SIG-M5 (cell line): ENCODE measurements around the gene TOMT.
A peak's percentile ranks its signal among the peaks of the same experiment; 100 is the strongest.

Experiments used
- DNase-seq: peaks from one replicate; lab custom pipeline; 2025; lab: John Stamatoyannopoulos, UW

The TOMT gene

DNA sequence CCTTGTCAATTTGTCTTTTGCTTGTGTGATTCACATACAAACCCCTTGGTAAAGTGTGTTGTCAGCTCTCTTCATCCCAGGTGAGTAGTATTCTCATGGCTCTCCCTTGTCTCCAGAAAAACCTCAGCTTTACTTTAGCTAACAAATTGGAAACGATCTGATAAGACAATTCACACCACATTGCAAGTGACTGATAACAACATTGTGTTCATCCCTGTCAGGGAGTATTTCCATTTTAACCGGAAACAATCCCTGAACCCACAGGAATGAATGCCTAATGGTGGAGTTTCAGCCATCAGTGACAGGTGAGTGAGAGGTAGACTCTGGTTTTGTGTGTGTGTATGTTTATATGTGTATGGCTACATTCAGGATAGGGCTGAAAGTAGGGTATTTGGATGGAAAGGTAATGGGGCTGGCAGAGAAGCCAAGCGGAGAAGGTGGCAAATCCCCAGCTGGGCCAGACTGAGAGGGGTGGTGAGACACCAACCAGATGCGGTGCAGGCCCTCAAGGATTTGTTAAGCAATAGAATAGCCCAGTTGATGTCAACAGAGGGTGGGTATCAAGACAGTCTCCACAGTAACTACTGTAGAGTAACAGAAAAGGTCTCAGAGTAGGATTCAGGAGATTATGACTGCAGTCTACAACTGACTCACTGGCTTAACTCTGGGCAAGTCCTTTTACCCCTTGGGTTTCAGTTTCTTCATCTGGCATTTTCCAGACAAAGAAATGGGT lies 17.5 kb upstream of the TOMT start:
- no peak for DNase-seq

DNA sequence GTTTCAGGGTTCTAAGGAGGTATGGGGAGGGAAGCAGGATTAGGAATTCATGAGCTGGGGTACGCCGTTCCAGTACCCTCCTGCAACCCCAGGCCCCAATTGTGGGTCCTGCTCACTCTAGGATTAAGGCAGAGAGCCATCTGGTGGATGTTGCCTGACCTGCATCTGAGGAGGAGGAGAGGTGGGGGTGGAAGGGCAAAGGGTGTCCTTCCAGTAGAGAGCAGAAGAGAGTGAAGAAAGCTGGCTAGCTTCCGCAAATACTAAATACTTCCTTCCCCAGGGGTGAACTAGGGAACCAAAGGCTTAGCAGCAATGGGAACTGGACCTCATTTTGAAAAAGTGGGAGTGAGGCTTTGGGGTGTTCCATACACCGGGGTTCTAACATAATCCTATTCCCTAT lies 14.4 kb upstream of the TOMT start:
- DNase-seq: peak; percentile 42

DNA sequence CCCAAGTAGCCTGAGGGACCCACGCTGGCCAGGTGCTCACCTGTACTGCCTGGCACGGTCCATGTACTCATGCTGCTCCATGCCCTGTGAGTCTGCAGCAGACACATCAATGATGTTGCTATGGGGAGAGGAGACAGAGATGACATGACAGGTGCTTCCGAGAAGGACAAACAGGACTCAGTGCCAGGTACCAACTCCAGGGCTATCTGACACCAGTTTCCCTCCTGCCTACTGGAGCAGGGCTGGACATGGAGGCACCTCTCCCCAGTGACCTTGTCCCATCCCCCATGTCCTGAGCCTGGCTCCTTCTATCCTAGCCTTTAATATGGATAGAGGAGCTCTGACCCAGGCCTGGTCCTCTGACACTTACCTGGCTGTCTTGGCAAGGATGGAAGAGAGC lies 7.0 kb upstream of the TOMT start:
- DNase-seq: no peak

DNA sequence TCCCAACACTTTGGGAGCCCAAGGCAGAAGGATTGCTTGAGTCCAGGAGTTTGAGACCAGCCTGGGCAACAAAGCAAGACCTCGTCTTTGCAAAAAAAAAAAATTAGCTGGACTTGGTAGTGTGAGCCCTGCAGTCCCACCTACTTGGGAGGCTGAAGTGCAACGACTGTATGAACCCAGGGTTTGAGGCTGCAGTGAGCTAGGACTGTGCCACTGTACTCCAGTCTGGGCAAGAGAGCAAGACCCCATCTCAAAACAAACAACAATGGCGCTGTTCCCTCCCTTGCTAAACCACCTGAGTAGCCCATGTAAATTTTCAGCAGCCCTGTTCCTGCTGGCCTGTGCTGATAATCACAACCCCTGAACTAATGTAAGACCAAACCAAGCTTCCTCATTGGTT lies 5.7 kb upstream of the TOMT start:
- no peak for DNase-seq

DNA sequence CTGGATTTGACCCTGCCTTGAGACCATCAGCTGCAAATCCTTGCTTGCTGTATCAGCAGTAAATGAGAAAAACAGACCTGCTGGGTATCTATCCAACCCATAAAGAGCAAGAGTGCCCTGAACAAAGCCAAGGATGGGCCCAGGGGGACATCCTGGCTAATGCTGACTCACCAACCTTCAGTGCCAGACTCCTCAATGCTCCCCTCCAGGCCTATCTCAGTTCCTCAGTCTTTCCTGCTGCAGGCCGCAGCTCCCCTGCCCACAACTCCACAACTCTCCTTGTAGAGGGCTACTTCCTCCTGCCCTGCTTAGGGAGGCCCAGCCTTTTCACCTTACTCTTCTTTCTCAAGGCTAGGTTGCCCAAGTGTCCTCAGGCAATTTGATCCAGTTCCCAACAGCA lies 5.3 kb upstream of the TOMT start:
- DNase-seq: peak; percentile 41

DNA sequence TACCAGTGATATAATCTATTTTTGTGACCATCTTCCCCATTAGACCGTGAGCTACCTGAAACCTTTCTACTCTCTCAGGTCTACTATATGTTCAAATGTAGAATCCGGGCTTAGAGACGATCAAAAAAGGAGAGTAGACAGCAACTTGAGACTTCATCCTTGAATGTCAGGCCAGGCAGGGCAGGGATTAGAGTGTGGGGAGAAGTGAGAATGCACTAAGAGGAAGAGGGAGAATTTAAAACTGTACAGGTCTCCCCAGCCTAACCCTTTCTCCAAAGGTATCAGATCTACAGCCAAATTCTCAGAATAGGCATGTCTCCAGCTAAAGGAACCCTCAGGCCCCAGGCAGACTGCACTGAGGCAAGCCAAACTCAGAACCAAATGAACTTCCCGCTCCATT lies 3.6 kb upstream of the TOMT start:
- no peak for DNase-seq

DNA sequence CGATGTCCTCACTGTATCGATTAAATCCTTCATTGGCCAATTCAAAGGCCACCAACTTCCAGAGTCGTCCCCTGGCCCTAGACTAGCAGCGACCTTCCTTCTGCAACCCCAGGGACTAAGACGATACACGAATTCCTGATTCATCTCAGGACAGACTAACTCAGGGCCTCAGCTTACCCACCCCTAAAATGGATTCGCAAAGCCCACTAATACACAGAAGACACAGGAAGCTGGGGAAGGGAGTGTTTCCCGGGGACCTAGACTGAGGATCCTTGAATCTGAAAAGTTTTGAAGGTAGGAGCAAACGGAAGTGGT lies 3.1 kb upstream of the TOMT start:
- DNase-seq: no peak

DNA sequence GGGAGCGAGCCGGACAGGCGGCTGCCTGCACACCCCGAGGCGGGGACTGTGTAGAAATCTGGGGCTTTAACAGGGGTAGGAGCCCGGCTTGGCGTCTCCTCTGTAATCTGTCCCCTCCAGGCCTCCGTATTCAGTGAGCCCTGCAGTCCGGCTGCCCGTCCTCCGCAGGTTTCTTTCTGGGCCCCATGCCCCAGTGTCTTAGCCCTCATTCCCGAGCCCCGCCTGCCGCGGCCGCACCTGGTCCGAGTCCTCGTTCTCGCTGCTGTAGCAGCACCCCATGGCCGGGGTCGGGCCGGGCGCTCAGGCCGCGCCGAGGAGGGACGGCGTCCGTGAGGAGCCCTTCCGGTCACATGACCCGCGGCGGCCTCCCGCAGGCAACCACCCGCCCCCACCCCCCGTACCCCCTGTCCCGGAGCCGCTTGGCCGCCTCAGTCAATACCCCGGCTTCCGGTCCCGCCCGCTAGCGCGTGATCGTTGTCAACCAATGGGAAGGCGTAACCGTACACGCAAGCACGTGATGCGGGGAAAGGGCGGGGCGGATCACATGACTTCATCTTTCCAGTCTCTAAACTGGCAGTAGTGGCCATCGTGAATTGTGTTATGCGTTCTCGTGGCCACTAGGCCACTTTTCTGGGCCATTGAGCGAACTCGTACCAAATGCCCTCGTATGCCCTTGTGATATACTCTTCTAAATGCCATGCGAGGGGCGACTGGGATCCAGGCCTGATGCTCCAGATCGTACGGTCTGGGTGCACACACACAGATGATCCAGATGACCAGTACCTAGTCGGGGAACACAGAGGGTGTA lies 2.6 kb upstream of the TOMT start, which contains the start of gene LAMTOR1:
Gene LAMTOR1, minus strand, starts transcription at position 352 of the 808 bp plus-strand sequence. Its CDS starts 73 bp downstream, at position 279.
- DNase-seq: peak; percentile 72

DNA sequence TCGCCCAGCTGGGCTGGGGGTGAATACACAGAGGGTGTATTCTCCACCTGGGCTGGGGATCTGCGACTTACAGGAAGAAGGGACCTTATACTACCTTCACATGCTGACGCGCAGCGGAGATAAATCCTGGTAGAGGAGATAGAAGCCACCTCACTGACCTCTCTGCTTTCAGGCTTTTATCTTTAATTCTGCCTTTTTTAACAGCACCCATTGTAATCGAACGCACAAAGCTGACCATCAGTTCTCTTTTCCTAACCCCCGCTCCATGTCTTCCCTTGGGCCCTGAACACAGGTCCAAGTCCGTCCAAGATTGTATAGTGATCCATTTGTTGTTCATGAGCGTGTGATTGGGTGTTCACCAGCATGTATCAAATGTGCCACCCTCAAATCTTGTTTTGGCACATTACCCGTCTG lies 2.0 kb upstream of the TOMT start:
- no peak for DNase-seq

DNA sequence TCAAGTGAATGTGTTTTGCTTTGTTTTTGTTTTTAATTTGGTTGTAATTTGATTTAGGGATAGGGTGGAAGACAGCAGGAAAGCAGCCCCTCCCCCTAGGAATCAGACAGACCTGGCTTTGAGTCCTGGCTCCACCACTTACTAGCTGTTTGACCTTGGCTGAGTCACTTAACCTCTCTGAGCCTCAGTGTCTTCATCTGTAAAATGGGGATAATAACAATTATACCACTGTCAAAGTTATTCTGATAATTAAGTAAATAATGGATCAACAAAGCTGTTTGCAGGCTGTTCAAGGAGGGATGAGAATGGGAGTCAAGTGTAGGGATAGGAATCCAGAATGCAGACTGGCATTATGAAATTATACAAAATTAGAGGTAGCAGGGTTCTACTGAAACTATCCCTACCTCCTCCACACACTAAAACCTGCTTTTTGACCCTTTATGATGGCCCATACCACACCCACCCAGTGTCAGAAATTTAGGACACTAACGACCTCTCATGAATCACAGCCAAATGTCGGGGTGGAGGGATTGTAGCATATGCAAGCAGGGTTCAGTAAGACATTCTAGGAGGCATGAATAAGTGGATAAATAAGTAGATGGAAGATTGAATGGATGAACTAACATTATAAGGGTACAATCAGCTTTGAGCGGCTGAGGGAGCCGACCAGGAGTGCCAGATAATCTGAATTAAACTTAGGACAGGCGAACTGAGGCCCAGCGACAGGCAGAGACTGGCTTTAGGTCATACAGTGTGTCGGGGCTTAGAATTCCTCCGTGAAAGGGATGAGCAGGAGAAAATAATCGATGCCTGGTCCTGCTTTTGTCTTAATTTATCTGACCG lies 5.8 kb downstream of the TOMT start:
- no peak for DNase-seq

DNA sequence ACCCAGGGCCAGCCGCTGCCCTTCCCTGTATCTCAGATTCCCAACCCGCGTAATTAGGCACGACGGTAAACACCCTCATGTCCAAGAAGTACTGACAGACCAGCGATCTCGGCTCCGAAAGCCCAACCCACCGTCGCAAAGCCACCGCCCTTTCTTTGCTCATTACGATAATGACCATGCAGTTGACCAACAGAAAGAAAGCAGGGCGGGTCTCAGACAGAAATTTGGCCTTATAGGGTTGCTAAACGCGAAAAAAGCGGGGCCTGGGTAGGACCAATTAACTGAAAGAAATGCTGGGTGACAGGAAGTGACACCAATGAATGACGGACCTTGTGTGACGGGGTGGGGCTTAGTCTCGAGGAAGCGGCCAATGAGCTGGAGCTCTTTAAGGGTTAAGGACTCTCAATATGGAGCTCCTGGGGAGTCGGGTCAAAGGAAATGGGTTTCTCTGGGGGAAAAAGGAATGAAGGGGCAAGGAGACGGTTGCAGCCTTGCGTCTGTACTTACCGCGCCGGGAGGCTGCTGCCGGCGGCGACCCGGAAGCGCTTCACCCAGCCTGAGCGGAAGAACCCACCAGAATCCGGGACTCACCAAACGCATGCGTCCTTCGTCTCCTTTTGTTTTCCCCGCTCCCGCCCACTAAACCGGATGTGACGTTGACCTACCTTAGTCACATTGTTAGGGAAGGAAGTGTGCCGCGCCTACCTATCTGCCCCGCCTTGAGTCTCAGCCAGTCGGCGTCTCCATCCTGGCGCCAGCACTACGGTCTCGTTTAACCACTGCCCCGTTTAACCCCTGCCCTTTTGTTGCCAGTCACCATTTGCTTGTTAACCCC lies 6.6 kb downstream of the TOMT start, which contains the start of gene ANAPC15:
Gene ANAPC15, minus strand, starts transcription at position 553 of the 835 bp plus-strand sequence. CDS start 1,419 bp downstream, outside the sequence.
- peak; percentile 95 for DNase-seq

DNA sequence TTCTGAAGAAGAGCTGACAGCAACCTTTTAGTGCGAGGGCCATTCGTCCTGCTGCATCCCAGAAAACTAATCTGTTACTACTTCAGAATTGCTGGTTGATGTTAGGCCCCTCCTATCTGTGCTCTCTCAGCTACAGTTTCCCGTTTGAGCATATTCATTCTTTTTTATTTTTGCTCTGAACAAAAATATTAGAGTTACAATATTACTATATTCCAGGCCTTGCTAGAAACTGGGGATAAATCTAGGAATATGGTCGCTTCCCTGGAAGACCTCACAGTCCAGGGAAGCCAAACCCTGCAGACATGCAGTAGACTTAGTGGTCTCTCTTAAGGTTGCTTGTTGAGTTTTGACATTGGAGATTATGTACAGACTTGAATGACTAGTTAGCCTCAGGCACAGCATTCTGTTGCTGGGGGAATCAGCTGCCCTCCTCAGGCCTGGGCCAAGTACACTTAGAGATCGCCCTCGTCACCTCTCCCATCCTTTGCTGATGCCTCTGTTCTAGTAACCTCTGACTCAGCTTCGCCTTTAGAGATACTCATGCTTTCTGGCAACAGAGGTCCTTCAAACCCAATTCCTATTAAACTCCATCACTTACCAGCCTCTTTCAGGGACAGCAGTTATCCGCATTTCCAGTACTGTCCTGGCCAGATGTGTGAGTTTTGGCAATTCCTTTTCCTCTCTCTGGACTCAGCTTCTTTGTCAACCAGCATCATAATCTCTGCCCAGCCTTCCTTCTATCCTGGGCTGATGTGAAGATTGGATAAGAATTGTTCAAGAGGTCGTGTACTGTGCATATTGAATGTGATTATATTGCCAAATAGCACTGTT lies 7.5 kb downstream of the TOMT start:
- no peak for DNase-seq

DNA sequence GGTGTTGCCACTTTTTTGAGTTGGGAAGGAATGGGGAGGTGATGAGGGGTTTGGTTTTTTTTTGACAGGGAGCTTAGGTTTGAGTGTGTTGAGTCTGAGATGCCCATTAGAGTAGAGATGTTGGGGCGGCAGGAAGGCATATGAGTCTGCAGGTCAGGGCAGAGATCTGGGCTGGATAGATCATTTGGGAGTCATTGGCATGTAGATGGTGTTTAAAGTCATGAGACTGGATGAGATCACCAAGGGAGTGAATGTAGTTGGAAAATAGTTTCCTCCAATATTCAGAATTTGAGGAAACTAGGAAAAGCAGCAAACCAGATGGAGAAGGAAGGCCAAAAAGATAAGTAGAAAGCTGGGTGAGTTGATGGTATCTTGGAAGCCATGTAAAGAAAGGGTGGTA lies 8.8 kb downstream of the TOMT start:
- DNase-seq: no peak

DNA sequence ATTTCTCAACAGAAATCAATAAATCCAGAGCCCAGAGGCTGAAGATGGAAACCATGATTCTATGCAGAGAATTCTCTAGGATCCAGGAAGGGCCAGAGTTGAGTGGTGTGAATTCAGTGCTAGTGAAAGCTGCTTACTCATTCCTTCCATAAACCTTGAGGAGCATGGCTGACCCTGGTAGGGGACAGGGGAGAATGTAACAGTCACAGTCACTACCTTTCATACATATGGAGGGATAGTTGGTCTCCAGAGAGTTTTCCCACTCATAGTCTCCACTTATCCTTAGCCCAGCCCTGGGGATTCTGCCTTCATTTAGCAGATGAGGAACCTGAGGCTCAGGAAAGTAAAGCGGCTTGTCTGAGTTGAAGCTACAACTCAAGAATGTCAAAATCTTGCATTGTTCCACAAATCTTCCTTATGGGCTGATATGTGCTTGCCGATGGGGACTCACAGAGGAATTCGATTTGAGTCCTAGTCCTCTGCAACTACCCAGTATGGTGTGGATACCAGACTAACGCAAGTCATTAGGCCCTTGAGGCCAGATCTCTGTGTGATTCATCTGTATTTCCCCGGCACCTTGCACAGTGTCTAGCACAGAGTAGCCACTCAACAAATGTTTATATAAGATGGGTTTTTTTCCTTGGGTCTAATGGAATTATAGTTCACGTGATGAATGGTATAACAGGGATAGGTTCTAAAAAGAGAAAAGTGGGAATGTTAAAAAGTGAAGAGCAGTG lies 10.5 kb downstream of the TOMT start:
- no peak for DNase-seq

DNA sequence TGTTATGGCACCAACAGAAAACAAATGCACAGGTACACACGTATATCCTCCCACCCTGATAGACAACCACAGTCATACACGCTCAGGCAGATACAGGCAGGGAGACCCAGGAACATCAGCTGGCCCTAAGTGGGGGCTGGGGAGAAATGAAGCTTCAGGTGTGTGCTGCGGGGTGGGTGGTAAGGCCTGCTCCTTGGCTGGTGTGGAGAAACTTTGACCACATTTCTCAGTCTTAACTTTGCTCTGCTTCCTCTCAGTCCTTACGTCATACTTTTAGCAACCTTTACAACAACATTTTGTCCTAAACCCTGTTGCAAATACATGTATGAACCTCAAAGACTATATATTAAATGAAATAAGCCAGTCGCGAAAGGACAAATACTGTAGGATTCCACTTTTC lies 13.5 kb downstream of the TOMT start:
- no peak for DNase-seq

DNA sequence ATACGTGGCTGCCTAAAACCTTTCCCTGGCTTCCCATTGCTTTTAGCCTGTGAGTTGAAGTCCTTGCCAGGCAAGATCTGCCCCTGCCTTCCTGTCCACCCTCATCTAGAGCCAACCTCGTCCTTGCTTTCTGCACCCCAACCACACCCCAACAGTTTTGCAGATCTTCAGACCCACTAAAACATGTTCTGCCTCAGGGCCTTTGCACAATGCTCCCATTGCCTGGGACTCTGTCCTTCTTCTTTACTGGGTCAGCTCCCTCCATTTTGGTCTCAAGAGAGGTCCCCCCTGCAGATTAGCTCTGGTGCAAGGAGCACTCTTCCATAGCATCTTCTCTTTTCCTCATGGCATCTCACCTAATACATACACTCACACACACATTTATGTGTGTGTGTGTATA lies 15.2 kb downstream of the TOMT start:
- DNase-seq: no peak

DNA sequence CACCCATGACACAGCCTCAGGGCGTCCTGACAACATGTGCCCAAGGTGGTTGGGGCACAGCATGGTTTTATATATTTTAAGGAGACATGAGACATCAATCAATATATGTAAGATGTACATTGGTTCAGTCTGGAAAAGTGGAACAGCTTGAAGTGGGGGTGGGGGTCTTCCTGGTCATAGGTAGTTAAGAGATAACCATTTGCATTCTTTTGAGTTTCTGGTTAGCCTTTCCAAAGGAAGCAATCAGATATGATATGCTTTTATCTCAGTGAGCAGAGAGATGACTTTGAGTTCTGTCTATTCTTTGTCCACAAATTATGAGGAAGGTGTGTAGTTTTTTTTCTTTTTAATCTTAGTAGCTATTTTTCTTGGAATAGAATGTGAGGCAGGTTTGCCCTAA lies 16.9 kb downstream of the TOMT start:
- DNase-seq: no peak

DNA sequence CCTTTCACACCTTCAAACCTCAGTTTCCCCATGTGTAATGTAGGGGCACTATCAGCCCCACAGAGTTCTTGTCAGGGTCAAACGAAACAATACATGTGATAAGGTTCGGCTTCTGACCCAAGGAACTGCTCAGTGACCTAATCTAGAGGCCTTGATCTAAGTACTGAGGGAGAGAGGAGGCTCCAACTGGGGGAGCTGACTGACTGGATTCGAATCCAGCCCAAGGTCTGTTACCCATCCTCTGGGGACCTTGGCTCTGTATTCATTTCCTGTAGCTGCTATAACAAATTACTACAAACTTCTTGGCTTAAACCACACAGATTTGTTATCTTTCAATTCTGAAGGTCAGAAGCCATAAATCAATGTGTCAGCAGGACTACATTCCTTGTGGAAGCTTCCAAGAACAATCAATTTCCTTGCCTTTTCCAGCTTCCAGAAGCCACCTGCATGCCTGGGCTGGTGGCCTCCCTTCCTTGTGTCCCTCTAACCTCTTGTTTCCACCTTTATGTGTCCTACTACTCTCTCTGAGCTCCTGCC lies 17.5 kb downstream of the TOMT start:
- no peak for DNase-seq

DNA sequence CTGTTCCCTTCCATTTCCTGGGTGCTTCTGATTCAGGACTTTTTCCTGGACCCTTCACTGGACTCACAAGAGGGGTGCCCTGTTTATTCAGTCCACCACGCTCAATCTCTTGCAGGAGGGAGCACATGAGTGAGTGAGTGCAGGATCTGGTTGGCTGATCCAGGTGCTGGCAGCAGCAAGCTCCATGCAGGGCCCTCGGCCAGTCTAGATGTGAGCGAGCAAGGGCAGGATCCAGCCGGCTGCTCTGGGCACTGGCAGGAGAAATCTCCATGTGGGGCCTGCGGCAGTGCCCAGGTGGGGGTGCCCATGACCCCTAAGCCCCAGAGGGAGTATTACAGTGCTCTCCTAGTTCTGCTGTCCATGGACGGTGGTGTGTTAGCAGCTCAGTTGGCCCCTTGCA lies 18.3 kb downstream of the TOMT start:
- DNase-seq: no peak

DNA sequence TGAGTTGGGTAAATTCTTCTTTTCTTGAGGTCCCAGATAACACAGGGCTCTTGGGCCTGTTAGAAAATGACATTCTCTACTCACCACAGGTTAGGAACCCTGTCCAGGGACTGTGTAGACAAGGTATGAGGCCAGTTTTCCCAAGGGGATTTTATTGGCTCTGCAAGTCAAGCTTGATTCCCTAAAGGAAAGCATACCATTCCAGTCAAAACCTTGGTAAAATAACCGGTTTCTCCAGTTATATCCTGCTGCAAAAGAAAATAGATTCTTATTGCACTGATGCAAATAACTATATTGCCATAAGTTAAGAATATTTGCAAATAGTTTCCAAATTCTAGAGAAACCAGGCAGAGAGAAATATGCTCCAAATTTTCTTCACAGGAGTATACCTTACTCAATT lies 20.2 kb downstream of the TOMT start:
- no peak for DNase-seq
